A673 (cell line): ENCODE measurements around the gene CCDC9B. TPM values are rescaled to one million over a fixed set of nuclear protein-coding genes. Genes with fewer than 3 reads are reported as not detected.

ENCODE experiments used
- BruUV-seq: library from RNA; stranded (reverse); fragments of 400-500 nt; replicated peaks from 2 replicates; lab custom pipeline; 2021; lab: Mats Ljungman, UMichigan
- CTCF ChIA-PET: fragments of 300-600 bp; sonication (Branson Sonifier 250); formaldehyde crosslinking; loops from one replicate; lab custom pipeline; 2022; ENCODE audit warnings: antibody characterized with exemption; lab: Charles Lee
- POLR2A ChIA-PET: fragments of 300-600 bp; sonication (Branson Sonifier 250); formaldehyde crosslinking; loops from one replicate; lab custom pipeline; 2022; ENCODE audit warnings: antibody characterized with exemption; ENCODE audit not compliant: low non-redundant PET; lab: Charles Lee
- DNase-seq: peaks from one replicate; pipeline ENCODE4 v3.0.0-alpha.2; 2015; ENCODE audit warnings: low spot score
- H3K27ac ChIP-seq: fragments of 200-600 bp; sonication (generic); 2 replicates; pipeline ENCODE4 v1.5.1; 2016; ENCODE audit warnings: mixed run types, low read depth, mild to moderate bottlenecking, mixed read lengths, antibody characterized with exemption, low read length; ENCODE audit not compliant: poor library complexity, severe bottlenecking
- H3K27me3 ChIP-seq: fragments of 200-600 bp; sonication (generic); replicated peaks from 2 replicates; pipeline ENCODE4 v1.6.1; 2017; ENCODE audit warnings: mixed run types, low read depth, mild to moderate bottlenecking, mixed read lengths, antibody characterized with exemption, low read length; ENCODE audit not compliant: insufficient read depth, poor library complexity
- H3K36me3 ChIP-seq: fragments of 200-600 bp; sonication (generic); 2 replicates; pipeline ENCODE4 v1.6.1; 2016; ENCODE audit warnings: mixed run types, mild to moderate bottlenecking, mixed read lengths, antibody characterized with exemption, low read length; ENCODE audit not compliant: insufficient read depth, poor library complexity, severe bottlenecking
- H3K4me1 ChIP-seq: fragments of 200-600 bp; sonication (generic); 2 replicates; pipeline ENCODE4 v1.6.1; 2017; ENCODE audit warnings: mixed run types, mild to moderate bottlenecking, mixed read lengths, antibody characterized with exemption, low read length; ENCODE audit not compliant: insufficient read depth, poor library complexity, severe bottlenecking
- H3K4me3 ChIP-seq: fragments of 200-600 bp; sonication (generic); 2 replicates; pipeline ENCODE4 v1.5.1; 2016; ENCODE audit warnings: low read depth, mixed run types, mild to moderate bottlenecking, mixed read lengths, low read length; ENCODE audit not compliant: poor library complexity, severe bottlenecking
- H3K9me3 ChIP-seq: fragments of 200-600 bp; sonication (generic); 2 replicates; pipeline ENCODE4 v1.6.1; 2016; ENCODE audit warnings: mixed run types, low read depth, mild to moderate bottlenecking, mixed read lengths, antibody characterized with exemption, low read length; ENCODE audit not compliant: poor library complexity, severe bottlenecking
- CTCF ChIP-seq: fragments of 300-800, 200-600 bp; sonication (generic); conservative IDR thresholded peaks from 2 replicates; pipeline ENCODE4 v1.5.1; 2017; ENCODE audit warnings: low read depth, mild to moderate bottlenecking, antibody characterized with exemption, low read length, moderate library complexity, mixed read lengths
- EZH2 ChIP-seq: fragments of 200-600 bp; sonication (generic); IDR thresholded peaks from 2 replicates; pipeline ENCODE4 v1.6.1; 2017; ENCODE audit warnings: borderline replicate concordance, low read depth, mild to moderate bottlenecking, mixed read lengths, antibody characterized with exemption, low read length; ENCODE audit not compliant: poor library complexity, severe bottlenecking
- intact Hi-C: fragments of 100-400 bp; cut with micrococcal nuclease; formaldehyde crosslinking; loops from one replicate; pipeline ENCODE4 v1.10.0; 2022; ENCODE audit not compliant: unreplicated experiment
- total RNA-seq: library from RNA; stranded (reverse); gene quantifications from 2 replicates; pipeline ENCODE4 v1.2.3, GENCODE V29; 2021

Gene CCDC9B
- total RNA-seq, 1 experiment from 2014 or later = 8.6 TPM

DNA sequence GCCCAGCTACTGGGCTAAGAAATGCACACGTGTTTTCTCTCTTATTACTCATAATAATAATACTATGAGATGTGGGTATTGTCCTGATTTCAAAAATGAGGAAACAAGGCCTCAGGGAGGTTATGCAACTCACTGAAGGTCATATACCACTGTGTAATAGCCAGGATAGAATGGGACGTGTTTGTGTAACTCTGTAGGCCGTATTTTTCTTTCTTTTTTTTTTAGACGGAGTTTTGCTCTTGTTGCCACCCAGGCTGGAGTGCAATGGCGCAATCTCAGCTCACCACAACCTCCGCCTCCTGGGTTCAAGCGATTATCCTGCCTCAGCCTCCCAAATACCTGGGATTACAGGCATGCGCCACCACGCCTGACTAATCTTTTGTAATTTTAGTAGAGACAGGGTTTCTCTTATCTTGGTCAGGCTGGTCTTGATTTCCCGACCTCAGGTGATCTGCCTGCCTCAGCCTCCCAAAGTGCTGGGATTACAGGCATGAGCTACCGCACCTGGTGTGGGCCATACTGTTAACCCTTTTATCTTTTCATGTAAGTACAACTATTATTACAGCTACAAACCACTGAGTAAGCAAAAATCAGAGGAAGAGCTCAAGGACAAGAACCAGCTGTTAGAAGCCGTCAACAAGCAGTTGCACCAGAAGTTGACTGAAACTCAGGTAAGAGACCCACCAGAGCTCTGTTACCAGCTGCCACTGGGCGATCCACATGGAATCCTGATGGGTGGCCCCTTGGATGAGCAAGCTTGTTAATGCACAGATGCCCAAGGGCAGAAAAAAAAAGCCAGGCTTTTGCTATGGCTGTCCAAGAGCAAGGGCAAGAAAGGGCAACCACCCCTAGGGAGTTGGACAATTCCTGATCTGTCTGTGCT lies 48.4 kb upstream of the CCDC9B start:
- ChIA-PET CTCF (no interaction called here), POLR2A (no interaction called here)
- peaks cover 96% of the 10 kb centered on the region for H3K36me3 ChIP-seq

DNA sequence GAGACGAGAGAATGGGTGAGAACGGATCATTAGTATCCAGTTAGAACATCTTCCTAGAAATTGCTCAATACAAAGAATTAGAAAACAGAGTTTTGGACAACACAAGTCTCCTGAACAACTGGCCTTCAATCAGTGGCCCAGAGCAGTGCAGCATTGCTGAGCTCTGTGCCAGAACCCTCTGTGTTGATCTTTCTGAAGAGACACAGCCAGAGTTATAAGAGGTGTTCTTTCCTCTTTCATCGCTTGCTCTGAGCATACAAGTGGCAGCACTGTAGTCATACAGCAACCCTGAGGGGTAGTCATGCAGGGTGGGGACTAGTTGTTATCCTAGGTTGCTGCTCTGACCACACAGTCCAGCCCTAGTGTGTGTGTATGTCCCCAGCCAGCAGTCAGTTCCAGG lies 45.7 kb upstream of the CCDC9B start:
- DNase-seq = no peak
- H3K27ac ChIP-seq = no peak overlapping the region
- no peaks in the 10 kb centered on the region for H3K27me3 ChIP-seq
- peaks cover 12% of the 10 kb centered on the region for H3K4me1 ChIP-seq
- H3K36me3 ChIP-seq = peaks cover 71% of the 10 kb centered on the region
- no peak for TF ChIP-seq EZH2
- TF ChIP-seq CTCF = no peak
- ChIA-PET POLR2A (no interaction called here), CTCF (no interaction called here)
- H3K4me3 ChIP-seq = no peak overlapping the region
- no peaks in the 10 kb centered on the region for H3K9me3 ChIP-seq
- no TSS peak for BruUV-seq
- intact Hi-C loops = no loop called here

More for the DNA sequence above, 48.4 kb upstream of the CCDC9B start:
- no TSS peak for BruUV-seq
- Histone ChIP-seq H3K9me3 (no peaks in the 10 kb centered on the region), H3K27ac (no peak overlapping the region), H3K4me1 (peaks cover 7% of the 10 kb centered on the region), H3K4me3 (no peak overlapping the region), H3K27me3 (no peaks in the 10 kb centered on the region)
- TF ChIP-seq CTCF = no peak
- intact Hi-C loops = no loop called here
- no peak for DNase-seq

- TF ChIP-seq CTCF = no peak
- TF ChIP-seq EZH2 = no peak
- DNase-seq = peak; percentile 97
- Histone ChIP-seq H3K4me3 (peak within 1 kb of the TSS; percentile 89), H3K27ac (peak within 1 kb of the TSS; percentile 81), H3K9me3 (no peaks in the 10 kb centered on the region), H3K4me1 (peaks cover 12% of the 10 kb centered on the region), H3K27me3 (no peaks in the 10 kb centered on the region), H3K36me3 (peaks cover 35% of the 10 kb centered on the region)
- ChIA-PET CTCF (interaction anchor here (0.6 kb wide), 1 partner anchor 9 kb away, joined by 5 read pairs; no protein-coding TSS in a partner anchor), POLR2A (interaction anchor here (0.6 kb wide), 1 partner anchor 199 kb away, joined by 3 read pairs; no protein-coding TSS in a partner anchor)
- intact Hi-C loops = no loop called here
- TSS peak; percentile 67 for BruUV-seq
Observed at GRCh38 chr15:40382580-40383456, 42.1 kb upstream of the CCDC9B start, which contains the start of gene KNSTRN. KNSTRN (plus strand) TSS chr15:40382721; CDS start chr15:40382836, 115 bp downstream.
